ENCODE results near the gene G6PD.

G6PD gene

GRCh38 chrX:154490414-154491083, 56.1 kb downstream of the G6PD start, which contains the start of gene SLC10A3:
Gene SLC10A3, minus strand, starts transcription at chrX:154490629. Its CDS starts 1,689 bp downstream, at chrX:154488940.
- peak within 1 kb of the TSS; percentile 64 for H3K4me3 ChIP-seq (replicated peaks; ENCODE audit: low read depth, low read length)
- no peak for TF ChIP-seq CTCF (IDR thresholded peaks at IDR 0.05; ENCODE audit: low read length, missing control alignments)
- peak; percentile 94 for DNase-seq (ENCODE audit: low read depth)

GRCh38 chrX:154490021-154490413, 56.6 kb downstream of the G6PD start:
- DNase-seq (ENCODE audit: low read depth), result peak; percentile 44
- H3K4me3 ChIP-seq (replicated peaks; ENCODE audit: low read depth, low read length), result peak overlapping the region; percentile 64
- TF ChIP-seq CTCF (IDR thresholded peaks at IDR 0.05; ENCODE audit: low read length, missing control alignments), result no peak

DNA sequence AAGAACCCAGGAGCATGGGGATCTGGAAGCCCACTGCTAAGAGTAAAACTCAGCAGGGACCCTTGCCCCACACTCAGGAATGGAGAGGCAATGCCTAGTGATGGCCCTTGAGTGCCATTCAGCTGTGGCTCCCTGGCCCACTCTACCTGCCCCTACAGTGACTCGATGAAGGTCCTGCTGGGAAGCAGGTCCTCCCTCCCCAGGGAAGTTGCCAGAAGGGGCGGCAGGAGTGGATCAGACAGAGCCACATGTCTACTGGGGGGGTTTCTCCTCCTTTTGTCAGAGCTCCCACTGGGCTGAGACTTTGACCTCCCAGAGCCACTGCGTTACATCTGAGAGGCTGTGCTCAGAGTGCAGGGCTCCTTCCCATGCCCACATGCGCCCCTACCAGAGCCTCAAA, 57.5 kb downstream of the G6PD start:
- peak overlapping the region; percentile 64 for H3K4me3 ChIP-seq (replicated peaks; ENCODE audit: low read depth, low read length)
- no peak for DNase-seq (ENCODE audit: low read depth)
- no peak for TF ChIP-seq CTCF (IDR thresholded peaks at IDR 0.05; ENCODE audit: low read length, missing control alignments)

DNA sequence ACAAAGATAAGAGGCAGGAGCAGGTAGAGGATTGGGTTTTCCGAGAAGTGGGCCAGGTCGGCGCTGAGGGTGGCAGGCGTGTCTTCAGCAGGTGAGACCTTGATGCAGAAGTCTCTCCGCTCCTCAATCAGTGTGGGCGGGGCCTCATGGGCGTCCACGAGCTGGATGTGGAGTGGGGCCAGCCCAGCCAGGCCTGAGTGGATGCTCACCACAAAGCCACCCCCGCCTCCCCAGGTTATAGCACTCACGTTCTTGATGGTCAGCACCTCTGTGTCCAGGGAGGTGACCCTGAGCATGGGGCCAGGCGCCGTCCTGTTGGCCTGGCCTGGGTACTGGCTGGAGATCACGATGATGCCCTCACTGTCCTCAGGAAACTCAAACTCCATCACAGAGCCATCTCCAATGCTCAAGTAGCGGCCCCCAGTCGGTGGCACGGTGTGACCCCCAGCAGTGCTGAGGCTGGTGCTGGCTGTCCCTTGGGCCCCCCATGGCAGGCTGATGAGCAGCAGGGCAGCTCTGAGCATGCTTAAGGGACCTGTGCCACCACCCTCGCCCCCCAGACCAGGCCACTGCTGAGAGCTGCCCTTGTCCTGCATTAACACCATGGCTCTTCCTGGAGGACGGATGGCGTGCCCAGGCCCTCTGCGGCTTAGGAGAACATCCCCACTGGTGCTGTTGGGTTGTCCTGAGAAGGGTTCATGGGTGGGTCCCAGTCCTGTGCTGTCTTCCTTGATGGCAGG, 58.1 kb downstream of the G6PD start:
- no peak for TF ChIP-seq CTCF (IDR thresholded peaks at IDR 0.05; ENCODE audit: low read length, missing control alignments)
- H3K4me3 ChIP-seq (replicated peaks; ENCODE audit: low read depth, low read length), result no peak overlapping the region
- DNase-seq (ENCODE audit: low read depth), result no peak

- H3K4me3 ChIP-seq (replicated peaks; ENCODE audit: low read depth, low read length), result no peak overlapping the region
- TF ChIP-seq CTCF (IDR thresholded peaks at IDR 0.05; ENCODE audit: low read length, missing control alignments), result no peak
- DNase-seq (ENCODE audit: low read depth), result no peak
These were observed 58.9 kb downstream of the G6PD start for GRCh38 chrX:154487518-154488290.

- H3K4me3 ChIP-seq (replicated peaks; ENCODE audit: low read depth, low read length), result peak within 1 kb of the TSS; percentile 57
- no peak for TF ChIP-seq CTCF (IDR thresholded peaks at IDR 0.05; ENCODE audit: low read length, missing control alignments)
- DNase-seq (ENCODE audit: low read depth), result peak; percentile 65
These were observed 60.0 kb downstream of the G6PD start, which contains the start of gene UBL4A for GRCh38 chrX:154486396-154487207. Gene UBL4A, minus strand, starts transcription at chrX:154486615. Its CDS starts 31 bp downstream, at chrX:154486584.

Data from fibroblast of pulmonary artery (primary cell).